CD4-positive, alpha-beta T cell treated with Interleukin-12 subunit alpha and Interleukin-12 subunit beta, for 1 hour (primary cell): ENCODE results near the gene SPG11.

ENCODE experiments used
- DNase-seq: peaks from one replicate; pipeline ENCODE4 v3.0.0-alpha.2; 2020

The SPG11 gene

DNA sequence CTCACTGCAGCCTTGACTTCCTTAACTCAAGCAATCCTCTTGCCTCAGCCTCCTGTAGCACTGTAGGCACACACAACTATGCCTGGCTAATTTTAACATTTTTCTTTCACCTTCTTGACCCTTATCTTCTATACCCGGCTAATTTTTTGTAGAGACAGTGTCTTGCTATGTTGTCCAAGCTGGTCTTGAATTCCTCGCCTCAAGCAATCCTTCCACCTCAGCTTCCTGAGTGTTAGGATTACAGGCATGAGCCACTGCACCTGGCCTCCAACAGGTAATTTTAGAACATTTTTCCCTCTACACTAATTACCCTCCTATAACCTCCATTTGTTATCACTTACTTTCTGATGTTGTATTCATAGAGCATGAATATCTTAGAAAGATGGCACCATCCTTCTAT, 60.3 kb downstream of the SPG11 start:
- DNase-seq: no peak

DNA sequence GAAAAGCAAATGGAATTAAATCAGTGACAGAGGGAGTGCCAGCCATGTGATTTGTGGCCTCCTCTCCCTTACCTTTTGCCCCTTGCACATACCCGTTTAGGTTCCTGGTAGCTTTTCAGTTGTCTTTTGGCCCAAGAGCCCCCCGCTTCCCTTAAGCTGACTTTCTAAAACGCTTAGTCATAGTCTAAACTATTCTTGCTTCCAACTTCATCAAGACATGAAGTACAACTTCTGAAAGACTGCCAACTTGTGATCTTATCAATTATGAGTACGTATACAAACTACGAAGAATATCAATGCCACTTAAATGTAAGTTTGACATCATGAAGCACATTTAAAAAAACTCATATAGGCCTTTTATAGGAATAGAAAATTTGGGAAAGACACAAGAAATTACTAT, 64.6 kb downstream of the SPG11 start:
- DNase-seq: no peak

DNA sequence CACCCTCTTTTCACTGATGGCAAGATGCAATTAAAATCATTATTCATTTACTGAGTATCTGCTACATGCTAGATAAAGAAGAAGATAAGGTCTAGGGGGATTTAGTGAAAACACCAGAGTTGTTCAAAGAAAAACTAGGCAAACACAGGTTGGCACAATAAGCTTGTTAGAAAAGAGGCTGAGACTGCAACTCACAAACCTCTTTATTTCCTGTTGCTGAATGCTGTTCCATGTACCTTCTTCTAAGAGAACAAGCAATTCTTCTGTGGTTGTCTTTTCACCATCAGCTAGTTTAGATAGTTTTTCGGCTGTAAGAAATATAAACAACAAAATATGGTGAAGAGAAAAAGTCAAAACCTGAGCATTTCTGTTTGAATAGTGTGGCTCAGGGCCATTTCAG, 65.4 kb downstream of the SPG11 start:
- no peak for DNase-seq

DNA sequence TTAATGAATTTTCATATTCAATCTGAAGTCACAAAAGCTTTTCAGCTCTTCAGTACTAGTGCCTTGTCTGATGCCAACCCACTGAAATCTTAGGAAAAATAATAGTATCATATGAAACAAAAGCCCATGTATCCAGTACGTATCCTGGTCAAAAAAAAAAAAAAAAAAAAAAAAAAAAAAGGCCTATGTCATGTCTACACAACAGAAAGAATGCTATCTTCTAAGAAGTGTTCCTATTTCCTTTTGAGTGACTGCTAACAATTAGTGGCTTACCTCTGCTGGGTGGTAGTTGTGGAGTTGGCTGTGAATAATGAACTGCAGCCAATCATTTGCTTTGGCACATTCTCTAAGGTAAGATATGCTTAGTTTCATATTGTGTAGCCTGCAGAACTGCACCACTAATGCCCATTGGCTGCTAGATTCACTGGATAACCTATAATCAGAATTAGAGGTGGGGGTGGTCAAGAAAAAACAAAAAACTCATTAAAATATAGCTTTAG, 66.9 kb downstream of the SPG11 start:
- DNase-seq: no peak

DNA sequence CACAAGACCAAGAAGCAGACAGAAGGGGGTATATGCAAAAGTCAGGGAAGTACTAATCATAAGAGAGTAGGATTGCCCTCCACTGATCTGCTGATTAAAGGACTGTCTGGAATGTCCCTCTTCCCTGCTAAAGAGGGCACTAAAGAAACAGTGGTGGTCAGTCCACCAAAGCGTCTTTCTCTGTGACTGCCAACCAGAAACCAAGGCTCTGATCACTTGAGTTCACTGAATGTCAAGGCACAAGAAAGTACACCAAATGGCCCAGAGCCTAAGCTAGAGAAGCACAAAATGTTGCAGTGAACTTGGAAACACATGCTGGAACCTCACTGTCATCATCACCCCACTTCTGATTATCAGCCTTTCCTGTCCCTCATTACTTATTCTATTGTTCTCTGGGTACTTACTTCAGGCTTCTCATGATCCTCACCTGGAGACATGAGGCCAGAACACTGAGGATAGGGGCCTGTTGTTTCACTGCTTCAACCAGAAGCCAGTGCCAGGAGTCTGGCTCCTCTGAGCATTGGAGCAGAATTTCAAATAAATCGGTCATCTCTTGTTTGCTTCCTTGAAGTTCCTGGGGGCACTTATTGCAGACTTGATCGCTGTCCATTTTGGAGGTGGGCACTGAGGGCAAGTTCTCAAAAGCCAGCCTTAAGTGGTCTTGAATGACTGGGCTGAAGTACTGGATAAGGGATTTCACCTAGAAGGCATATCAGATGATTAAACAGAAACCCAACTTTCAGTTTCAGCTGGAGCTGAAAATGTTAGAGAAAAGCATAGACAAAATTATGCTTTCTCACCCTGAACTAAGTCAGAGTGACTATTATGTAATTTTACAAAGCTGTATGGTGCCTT, 67.6 kb downstream of the SPG11 start:
- no peak for DNase-seq

DNA sequence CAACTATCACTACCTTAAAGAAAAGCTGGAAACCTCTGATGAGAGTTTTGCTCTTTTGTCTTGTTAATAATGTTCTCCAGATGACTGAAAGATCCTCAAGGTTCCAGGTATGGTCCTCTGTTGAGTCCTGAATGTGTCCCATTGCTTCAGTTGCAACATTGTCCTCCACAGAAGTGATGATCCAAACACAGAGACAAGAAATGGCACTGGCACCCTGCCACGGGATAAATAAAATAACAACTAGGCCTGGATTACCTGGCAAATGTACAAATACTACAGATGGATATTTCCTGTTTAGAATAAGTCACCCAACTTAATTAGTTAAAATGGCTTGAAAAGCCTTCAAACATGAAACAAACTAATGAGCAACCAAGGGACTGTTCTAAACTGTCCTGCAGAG, 68.2 kb downstream of the SPG11 start:
- DNase-seq: no peak

DNA sequence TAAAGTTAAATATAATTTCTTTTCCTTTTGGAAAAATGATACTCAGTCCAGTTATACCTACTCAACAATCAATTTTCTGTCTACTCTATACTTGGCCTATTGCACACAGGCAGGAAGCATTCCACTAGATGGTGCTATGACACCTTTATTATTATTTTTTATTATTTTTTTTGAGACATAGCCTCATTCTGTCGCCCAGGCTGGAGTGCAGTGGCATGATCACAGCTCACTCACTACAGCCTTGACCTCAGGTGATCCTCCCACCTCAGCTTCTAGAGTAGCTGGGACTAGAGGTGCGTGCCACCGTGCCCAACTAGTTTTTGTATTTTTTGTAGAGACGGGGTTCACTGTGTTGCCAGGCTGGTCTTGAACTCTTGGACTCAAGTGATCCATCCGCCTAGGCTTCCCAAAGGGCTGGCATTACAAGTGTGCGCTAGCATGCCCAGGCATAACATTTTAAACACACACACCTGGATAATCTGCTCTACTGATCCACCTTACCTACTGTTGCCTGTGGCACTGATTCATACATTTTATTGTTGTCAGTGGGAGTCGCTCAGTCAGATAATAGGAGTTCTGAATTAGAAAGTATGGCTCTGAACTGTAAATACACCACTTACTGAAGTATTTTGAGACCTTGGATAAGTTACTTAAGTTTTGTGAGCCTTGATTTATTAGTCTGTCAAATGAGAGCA, 70.3 kb downstream of the SPG11 start:
- DNase-seq: peak; percentile 69

DNA sequence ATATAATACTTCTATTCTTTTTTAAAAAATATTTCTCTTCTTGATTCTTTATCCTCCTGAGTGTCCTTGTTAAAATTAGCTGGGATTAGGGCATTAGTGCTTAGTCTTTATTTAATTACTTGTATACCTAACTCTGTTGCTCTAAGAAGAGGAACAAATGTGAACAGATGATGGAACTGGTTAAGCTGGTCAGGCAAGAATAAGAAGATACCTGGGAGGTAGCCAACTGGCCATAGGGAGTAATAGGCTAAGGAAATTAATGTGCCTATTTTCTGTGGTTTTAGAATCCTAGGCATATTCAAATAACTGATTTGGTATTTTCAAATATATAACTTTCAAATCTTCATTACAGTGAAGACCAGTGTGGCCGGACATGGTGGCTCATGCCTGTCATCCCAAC, 72.1 kb downstream of the SPG11 start:
- no peak for DNase-seq

DNA sequence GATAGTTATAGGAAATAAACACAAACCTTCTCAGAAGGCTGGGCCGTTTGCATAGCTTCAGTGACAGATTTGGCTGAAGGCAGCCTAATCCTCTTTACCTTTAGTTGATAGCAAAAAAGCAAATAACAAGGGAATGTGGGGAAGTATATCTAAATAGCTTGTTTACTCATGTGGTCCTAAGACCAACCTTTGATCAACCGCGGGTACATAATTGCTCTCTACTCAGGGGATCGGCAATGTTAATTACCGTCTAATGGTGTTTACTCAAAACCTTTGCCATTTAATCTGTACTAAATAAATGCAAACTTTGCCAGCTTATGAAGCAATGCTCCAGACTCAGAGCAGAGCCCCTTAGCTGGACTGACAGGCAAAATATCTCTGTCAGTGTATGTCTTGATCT, 74.9 kb downstream of the SPG11 start:
- no peak for DNase-seq

DNA sequence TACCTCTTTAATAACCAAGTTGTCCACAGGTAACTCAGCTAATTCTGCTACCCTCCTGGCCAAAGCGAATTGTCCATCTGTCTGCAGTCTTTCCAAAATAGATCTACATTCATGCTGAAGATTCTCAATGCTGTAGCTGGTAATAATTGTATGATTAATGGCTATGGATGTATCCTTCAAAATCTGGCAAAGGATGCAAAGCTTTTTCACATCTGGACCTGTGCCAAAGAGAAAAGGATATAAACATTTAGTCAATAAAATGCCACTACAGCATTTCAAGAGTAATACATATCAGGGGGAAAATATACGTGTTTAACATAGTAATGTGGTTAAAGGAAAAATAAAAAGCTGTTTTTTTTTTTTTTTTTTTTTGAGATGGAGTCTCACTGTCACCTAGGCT, 77.8 kb downstream of the SPG11 start:
- DNase-seq: no peak

DNA sequence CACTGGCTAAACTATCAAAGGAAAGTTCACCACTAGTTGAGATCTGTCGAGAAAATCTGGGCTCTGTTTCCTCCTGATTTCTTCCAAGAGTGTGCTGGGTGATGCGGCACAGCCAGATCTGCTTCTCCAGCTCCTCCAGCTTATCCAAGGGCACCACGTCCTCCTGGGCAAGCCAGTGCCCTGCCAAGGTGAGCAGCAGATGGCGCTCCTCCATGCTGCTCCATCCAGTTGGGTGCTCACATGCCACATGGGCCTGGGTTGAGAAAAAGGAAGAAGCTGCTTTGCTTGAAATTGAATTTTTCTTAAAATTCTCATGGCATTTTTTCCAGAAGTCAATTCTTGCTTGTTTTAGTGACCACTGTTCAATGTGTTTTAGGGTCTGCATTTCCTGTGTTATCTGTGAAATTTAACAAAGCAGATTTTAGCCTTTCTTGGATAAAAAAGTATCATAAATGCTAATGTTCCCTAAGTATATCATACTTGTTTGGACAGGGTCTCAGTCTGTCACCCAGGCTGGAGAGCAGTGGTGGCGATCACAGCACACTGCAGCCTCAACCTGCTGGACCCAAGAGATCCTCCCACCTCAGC, 79.2 kb downstream of the SPG11 start:
- peak; percentile 66 for DNase-seq

DNA sequence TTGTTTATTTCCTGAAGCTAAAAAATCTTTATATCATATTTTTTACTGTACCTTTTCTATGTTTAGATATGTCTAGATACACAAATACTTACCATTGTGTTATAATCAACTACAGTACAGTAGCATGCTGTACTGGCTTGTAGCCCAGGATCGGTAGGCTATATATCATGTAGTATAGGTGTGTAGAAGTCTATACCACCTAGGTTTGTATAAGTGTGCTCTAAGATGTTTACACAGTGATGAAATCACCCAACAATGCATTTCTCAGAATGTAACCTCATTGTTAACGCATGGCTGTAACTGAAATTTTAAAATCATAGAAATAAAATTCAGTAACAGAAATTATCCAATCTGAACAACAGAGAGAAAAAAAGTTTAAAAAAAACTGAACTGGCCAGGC, 83.4 kb downstream of the SPG11 start:
- DNase-seq: no peak

DNA sequence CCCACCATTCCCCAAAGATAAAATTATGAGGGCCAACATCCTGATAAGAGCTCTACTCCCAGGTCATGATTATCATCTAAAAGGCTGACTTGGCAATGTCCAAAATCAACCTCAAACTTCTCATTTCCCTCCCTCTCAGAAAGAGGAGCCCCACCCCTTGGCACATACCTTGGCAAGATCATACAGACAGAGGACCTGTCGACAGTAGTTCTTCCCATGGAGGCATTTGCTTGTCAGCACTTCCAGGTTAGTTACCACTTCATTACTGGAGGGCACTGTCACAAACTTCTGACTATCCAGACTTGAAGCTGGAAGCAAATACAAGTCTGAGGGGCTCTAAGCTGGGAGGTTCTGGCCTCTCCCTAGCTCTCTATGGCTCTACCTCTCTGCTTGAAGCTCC, 88.7 kb downstream of the SPG11 start:
- no peak for DNase-seq

DNA sequence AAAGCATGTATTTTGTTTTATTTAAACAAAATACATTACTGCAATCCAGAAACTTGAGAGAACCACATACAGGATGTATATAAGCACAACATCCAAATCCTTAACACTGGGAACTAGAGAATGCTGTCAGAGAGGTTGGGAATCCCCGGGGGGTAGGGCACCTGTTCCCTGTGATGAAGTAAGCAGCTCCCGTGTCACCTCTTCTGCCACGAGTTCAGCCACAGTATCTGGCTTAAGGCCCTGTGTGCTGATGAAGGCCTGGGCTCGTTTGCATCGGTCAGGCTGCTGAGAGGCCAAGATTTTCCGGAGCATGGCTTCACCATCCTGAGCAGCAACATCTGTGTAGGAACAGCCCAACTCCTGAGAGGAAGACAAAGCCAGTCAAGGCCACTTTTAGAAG, 90.1 kb downstream of the SPG11 start:
- DNase-seq: no peak

DNA sequence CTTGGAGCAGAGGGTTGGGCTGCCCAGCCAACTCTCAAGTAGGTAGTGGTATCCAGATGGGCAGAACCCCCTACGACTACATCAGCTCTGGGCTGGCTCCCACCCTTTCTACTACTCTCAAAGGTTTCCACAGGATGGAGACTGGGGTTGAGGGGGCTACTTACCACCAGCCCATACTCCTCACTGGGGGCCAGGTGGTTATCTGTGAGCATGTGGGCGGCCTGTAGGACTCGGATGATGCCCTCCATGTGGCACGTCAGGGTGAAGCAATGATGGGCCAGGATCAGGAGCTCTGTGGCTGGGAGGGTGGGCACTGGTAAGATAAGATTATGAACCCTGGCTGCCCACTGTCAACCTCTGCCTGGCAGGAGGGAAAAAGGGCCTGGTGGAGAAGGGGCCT, 93.1 kb downstream of the SPG11 start:
- no peak for DNase-seq

DNA sequence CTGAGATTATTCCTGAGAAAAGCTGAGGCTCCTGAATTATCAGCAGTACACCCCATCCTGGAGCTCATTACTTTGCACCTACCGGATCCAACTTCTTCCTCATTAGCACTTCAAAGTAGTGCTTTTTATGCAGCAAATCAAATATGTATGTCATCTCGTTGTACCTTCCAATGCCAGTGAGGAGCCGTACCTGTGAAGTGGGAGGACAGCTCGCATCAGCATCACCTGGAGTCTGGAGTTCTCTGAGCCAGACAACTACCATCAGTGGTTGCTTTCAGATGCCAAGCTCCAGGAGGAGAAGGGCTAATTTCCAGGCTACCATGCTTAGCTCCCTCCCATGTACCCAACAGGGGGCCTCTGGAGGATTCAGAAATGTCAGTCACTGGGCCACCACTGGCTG, 94.1 kb downstream of the SPG11 start:
- DNase-seq: no peak

DNA sequence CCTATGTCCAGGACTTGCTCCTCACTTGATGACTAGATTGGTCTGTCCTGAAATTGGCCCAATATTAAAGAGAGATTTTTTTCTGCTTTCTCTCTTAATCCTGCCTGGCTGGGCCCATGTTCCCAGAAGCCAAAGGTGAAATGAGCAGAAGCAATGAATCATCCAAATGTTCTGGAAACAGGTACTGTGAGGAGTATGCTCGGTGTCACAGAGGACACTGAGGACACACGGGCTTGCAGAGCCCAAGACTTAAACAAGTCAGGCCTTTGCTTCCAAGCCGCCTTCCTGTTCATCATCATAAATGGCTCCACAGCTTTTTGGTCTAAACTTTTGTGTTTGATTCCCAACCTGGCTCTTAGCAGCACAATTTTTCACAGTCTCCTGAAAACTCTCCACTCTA, 95.1 kb downstream of the SPG11 start:
- no peak for DNase-seq

DNA sequence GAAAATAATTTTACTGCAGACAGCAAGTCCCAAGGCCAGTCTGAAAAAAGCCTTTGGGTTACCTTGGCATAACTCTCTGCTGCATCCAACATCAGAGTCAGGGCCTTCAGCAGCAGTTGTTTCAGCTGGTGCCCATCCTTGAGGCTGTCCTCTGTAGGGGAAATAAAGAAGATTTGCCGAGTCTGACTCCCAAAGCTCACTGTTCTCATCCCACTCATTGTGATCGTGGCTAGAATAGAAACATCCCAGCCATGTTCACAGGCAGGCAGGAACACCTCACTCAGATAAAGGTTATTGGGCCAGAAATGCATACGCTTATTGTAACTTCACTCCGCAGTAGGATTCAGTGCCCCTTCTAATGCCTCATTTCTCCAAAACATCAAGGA, 97.3 kb downstream of the SPG11 start:
- no peak for DNase-seq

DNA sequence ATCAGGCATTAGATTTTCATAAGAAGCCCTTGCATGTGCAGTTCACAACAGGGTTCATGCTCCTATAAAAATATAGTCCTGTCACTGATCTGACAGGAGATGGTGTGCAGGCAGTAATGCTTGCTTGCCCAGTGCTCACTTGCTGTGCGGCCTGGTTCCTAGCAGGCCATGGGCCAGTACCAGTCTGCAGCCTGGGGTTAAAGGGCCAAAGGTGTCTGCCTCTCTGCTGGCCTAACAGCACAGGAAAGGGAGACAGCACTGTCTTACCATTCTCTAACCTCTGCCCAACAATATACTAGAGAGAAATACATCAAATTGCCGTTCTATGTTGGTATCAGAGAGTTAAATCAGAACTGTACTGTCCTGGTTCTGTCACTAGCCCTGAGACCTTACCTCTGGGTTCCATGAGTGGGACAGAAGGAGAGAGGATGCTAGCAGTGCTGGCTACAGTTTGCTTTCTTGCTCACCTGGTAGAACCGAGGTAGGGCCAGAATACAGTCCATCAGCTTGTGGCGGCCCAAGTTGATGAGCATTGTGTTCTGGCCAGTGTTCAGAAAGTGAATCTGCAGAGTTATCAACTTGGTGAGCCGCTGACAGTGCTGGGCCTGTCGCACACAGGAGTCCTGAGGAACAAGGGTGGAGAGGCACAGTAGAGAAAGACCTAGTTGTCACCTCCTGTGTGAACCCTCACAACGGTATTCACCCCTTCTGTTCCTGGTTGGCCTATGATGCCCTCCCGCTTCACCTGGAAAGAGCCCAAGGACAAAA, 97.9 kb downstream of the SPG11 start:
- no peak for DNase-seq

DNA sequence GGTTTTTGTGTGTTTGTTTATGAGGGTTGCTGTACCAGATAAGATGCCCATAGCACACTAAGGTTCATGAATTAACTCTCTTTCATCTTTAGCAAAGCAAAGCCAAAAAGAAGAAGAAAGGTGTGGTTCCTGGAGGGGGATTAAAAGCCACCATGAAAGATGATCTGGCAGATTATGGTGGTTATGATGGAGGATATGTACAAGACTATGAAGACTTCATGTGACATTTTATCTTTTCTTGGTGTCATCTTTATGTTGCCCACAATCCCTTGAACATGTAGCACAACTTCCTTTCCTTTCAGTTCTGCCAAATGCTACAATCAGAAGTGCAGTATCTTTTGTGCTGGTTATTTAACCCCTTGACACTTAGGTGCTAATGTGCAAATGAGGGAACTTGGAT, 102.5 kb downstream of the SPG11 start:
- peak; percentile 18 for DNase-seq

DNA sequence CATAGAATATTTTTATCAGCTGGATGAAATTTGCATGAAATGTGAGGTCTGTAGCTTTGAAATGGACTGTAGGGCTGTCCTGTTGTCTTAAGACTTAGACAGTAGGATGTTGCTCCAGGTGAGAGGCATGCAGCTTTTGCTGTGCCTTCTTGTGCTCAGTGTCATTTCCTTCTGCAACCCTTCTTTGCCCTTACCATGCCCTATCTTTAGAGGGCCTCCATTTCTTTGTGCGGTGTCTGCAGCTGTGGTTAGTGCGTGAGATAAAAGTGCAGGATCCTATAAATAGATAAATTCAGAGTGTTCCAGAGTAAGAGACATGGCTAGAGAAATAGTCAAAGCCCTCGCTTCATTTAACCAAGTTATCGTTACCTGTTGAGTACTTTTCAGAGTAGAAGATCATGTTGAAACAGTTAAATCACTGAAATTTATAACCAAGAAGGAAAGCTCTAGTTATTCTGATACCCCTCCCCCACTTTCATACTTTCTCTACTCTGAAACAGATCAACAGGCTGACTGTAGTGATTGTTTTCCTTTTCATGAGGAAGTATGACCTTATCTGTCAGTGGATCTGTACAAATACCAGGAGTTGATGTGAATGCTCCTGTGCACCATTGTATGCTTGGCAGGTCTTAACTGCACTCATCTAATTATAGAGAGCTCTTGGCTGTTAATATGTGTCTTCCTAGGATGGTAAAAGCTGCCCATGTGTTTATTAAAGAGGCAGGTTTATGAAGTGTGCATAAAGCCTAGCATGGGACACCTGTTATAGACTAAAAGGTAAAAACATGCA, 108.3 kb downstream of the SPG11 start:
- no peak for DNase-seq

DNA sequence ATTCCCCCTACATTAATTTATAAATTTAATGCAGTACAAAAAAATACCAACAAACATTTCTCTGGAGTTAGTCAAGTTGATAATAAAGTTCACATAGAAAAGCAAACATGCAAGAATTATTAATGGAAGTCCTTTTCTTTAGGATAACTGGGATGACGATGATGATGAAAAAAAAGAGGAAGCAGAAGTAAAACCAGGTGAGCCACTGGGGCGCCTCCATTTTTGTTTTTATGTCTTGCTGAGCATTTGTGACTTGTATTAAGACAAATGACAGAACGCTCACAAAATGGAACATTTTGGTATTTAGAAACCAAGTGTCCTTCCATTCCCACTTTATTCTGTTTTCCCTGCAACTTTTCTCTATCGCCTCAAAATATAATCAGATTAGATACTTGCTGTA, 112.7 kb downstream of the SPG11 start:
- no peak for DNase-seq

DNA sequence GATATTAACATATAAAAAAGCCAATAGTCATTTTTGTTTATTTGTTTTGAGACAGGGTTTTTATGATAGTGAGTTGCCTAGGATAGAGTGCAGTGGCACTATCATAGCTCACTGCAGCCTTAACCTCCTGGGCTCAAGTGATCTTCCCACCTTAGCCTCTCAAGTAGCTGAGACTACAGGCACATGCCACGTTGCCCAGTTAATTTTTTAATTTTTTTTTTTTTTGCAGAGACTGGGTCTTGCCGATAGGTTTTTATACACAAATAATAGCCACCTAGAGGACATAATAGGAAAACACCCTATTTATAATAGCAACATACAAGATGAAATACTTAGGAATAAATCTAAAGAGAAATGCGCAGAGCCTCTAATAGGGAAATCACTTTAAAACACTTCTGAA, 113.2 kb downstream of the SPG11 start:
- DNase-seq: peak; percentile 27
